Lung (tissue), 12 donors: ENCODE data around the gene BAMBI. TPM values are rescaled to one million over a fixed set of nuclear protein-coding genes. Genes with fewer than 3 reads are reported as not detected.

Experiments used
- ATAC-seq: fragments of 200-7000 bp; cut with Tn5 transposase; one replicate; pipeline ENCODE4 v1.9.1; 2020; ENCODE audit warnings: moderate number of reproducible peaks; ENCODE audit not compliant: insufficient read depth, low FRiP score
- DNase-seq, 3 donors: peaks; one replicate each; pipeline ENCODE4 v3.0.0-alpha.2; 2013 to 2017
- H3K27ac ChIP-seq, 2 donors: one replicate each; pipeline ENCODE4 v1.5.1; 2013; ENCODE audit warnings: mild to moderate bottlenecking in 2 of 2, moderate library complexity in 2 of 2, control low read depth in 1 of 2, inconsistent platforms in 1 of 2, low read depth in 1 of 2, low read length in 1 of 2
- H3K27me3 ChIP-seq, 3 donors: one replicate each; pipeline ENCODE4 v1.5.1; 2013; ENCODE audit warnings: low read length in 2 of 3; ENCODE audit not compliant: control insufficient read depth in 3 of 3, insufficient read depth in 3 of 3
- H3K36me3 ChIP-seq, 4 donors: one replicate each; pipeline ENCODE4 v1.5.1; 2013; ENCODE audit warnings: low read length in 4 of 4, mild to moderate bottlenecking in 1 of 4, moderate library complexity in 1 of 4; ENCODE audit not compliant: control insufficient read depth in 4 of 4, insufficient read depth in 4 of 4
- H3K4me1 ChIP-seq, 5 donors: one replicate each; pipeline ENCODE4 v1.5.1; 2013; ENCODE audit warnings: low read length in 5 of 5, mild to moderate bottlenecking in 2 of 5, moderate library complexity in 1 of 5; ENCODE audit not compliant: control insufficient read depth in 5 of 5, insufficient read depth in 5 of 5
- H3K4me3 ChIP-seq: one replicate; pipeline ENCODE4 v1.5.1; 2013; ENCODE audit warnings: mild to moderate bottlenecking, control low read depth, moderate library complexity
- H3K9ac ChIP-seq, 2 donors: one replicate each; pipeline ENCODE4 v1.5.1; 2013; ENCODE audit warnings: low read length in 2 of 2, control low read depth in 1 of 2; ENCODE audit not compliant: insufficient read depth in 1 of 2
- H3K9me3 ChIP-seq, 4 donors: one replicate each; pipeline ENCODE4 v1.5.1; 2013; ENCODE audit warnings: low read length in 3 of 4, mild to moderate bottlenecking in 1 of 4, moderate library complexity in 1 of 4; ENCODE audit not compliant: control insufficient read depth in 4 of 4, insufficient read depth in 3 of 4
- WGBS, 2 donors: extraction: QIAGEN DNeasy Blood & Tissue Kit; methylation state at CpG; one replicate each; pipeline ENCODE4 v1.1.7; 2013; 5-methylcytosine and 5-hydroxymethylcytosine counted together
- polyA plus RNA-seq, 2 donors: library from polyadenylated mRNA; stranded (reverse); fragments of 200-250 nt; gene quantifications; one replicate each; pipeline ENCODE4 v1.2.1, GENCODE V29; 2013
- total RNA-seq, 2 donors: library from RNA; depleted of rRNA in 1 of 2; stranded (reverse); fragments of >200 nt in 1 of 2; gene quantifications; one replicate each; pipeline ENCODE4 v1.2.1, GENCODE V29; 2014 to 2021
- TF ChIP-seq, protein P1 (sequence below): IDR thresholded peaks from 2 replicates; pipeline ENCODE4 v1.5.1; 2012; ENCODE audit warnings: mild to moderate bottlenecking; ENCODE audit errors: control extremely low read depth, extremely low read depth
- donor health status: control.
- donor health status: control.
- donor health status: Bipolar disorder and iron deficiency.
- donor health status: healthy.
- donor health status: DM: yes; HTN: yes; CAD: no.

The BAMBI gene
- total and polyA plus RNA-seq, 4 donors: 3.1 to 28.3 (median 5.9) TPM

DNA sequence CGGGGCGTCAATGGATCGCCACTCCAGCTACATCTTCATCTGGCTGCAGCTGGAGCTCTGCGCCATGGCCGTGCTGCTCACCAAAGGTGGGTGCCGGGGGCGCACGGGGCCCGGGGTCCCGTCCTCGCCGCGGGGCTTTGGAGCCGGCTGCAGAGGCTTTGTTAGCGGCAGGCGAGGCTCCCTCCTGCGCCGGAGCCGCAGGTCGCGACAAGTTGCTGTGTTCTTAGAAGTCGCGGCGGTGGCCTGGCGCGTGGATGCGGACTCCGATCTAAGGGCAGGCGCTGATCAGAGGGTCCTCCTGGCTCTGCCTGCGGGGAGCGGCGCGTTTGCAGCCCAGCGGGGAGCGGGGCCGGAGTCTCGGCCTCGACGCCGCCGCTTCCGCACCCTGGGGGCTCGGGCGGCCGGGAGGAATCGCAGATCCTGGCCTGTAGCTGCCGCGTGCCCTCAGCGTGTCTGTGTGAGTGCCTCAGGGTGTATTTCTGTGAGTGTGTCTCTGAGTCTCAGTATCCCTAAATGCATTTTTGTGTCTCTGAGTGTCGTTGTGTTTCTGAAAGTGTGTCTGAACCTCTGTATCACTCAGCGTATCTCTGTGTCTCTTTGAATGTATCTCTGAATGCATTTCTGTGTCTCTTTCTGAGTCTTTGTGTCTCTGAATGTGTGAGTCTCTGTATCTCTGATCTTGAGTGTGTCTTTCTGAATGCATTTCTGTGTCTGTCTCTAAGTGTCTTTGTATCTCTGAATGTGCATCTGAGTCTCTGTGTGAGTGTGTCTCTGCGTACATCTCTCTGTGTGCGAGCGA lies 766 bp downstream of the BAMBI start:
- 2 to 3% methylated on average over 54 of the region's 54 CpGs for WGBS, 2 donors
- TF ChIP-seq, protein P1, sequence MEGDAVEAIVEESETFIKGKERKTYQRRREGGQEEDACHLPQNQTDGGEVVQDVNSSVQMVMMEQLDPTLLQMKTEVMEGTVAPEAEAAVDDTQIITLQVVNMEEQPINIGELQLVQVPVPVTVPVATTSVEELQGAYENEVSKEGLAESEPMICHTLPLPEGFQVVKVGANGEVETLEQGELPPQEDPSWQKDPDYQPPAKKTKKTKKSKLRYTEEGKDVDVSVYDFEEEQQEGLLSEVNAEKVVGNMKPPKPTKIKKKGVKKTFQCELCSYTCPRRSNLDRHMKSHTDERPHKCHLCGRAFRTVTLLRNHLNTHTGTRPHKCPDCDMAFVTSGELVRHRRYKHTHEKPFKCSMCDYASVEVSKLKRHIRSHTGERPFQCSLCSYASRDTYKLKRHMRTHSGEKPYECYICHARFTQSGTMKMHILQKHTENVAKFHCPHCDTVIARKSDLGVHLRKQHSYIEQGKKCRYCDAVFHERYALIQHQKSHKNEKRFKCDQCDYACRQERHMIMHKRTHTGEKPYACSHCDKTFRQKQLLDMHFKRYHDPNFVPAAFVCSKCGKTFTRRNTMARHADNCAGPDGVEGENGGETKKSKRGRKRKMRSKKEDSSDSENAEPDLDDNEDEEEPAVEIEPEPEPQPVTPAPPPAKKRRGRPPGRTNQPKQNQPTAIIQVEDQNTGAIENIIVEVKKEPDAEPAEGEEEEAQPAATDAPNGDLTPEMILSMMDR: no peak
- Histone ChIP-seq H3K9ac (peak overlapping the region; percentile 60 to 92), H3K4me1 (peaks cover 0 to 32% (median 3%) of the 10 kb centered on the region in 5 donors), H3K9me3 (no peaks in the 10 kb centered on the region), H3K27me3 (peaks cover 0 to 3% (median 0%) of the 10 kb centered on the region in 3 donors), H3K27ac (peak overlapping the region; percentile 71 to 77), H3K4me3 (peak overlapping the region; percentile 71), H3K36me3 (peaks cover 0 to 36% (median 9%) of the 10 kb centered on the region in 4 donors)
- ATAC-seq (no peak), DNase-seq (peak; percentile 25 to 67 (median 58))

DNA sequence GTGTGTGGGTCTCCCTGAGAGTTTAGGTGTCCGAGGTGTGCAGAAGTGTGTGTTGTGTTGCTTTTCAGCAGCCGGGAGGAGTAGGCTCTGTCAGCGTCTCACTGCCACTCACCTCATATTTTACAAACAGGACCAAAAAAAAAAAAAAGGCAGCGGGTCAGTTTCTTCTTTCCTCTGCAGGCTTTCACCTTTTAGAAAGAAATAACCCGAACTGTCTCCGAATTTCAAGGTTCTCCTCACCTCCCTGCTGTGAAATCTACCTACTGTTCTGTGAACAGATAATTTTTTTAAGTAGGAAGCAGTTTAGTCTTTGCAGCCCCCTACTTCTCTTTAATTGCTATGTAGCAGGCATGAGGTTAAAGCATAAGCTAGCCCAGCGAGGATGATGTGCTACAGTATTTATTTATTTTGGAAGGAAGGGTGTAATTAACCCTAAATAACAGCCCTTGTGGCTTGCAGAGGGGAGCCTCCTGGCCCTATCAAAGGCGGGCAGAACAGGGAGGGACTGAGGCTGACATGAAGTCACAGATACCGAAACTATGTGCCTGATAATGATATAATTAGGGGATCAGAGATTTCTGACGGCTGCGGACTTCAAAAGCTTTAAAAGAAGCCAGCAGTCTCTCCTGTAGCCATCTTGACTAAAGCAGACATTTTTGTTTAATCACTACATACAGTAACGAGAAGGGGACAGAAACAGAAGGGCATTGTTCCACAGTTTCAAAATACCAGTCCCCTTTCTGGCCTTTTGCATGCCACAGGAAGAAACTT lies 1.6 kb downstream of the BAMBI start:
- Histone ChIP-seq H3K27me3 (peaks cover 0 to 3% (median 0%) of the 10 kb centered on the region in 3 donors), H3K4me1 (peaks cover 0 to 36% (median 3%) of the 10 kb centered on the region in 5 donors), H3K4me3 (peak overlapping the region; percentile 71), H3K9ac (peak overlapping the region; percentile 60 to 92), H3K27ac (peak overlapping the region; percentile 71 to 77), H3K9me3 (no peaks in the 10 kb centered on the region), H3K36me3 (peaks cover 0 to 37% (median 11%) of the 10 kb centered on the region in 4 donors)
- TF ChIP-seq, protein P1: no peak
- 17 to 18% methylated on average over 12 of the region's 12 CpGs for WGBS, 2 donors
- DNase-seq (peak; percentile 64 to 86 (median 85)), ATAC-seq (no peak)

DNA sequence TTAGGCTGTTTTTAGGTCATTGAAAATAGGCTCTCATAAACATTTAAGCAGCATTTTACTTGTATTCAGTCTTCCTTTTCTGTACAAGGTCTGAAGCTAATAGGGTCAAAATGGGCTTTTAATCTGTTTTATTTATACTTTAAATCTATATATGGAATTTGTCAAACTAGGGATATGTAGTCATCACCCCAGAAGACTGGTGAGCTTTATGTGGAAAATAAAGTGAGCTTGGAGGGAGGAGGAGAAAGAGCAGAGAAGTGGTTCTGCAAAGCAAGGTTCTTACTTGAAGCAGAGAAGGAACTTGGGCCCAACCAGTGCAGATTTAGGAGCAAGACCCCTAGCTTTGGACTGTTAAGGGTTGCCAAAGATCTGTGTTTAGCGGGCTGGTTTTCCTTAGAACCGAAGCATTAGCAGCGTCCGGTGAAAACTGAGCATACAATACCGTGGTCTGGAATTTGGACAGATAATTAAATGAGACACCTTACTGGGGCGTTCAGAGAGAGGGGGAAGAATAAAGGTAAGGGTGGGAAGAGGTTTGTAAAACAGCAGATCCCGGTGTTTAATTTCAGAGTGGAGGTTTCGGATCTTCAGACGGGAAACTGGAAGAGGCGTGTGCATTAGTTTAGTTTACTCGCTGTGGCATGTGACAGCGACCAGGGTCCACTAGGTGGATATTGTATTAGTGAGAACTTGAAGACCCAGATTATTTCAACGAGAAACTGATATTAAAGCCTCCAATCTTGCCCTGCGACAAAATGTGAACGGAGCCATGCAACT lies 2.4 kb downstream of the BAMBI start:
- Histone ChIP-seq H3K27me3 (peaks cover 0 to 3% (median 0%) of the 10 kb centered on the region in 3 donors), H3K9me3 (no peaks in the 10 kb centered on the region), H3K9ac (peak overlapping the region; percentile 60 to 92), H3K4me1 (peaks cover 0 to 42% (median 6%) of the 10 kb centered on the region in 5 donors), H3K36me3 (peaks cover 0 to 46% (median 14%) of the 10 kb centered on the region in 4 donors), H3K4me3 (peak overlapping the region; percentile 29), H3K27ac (peak overlapping the region; percentile 45 to 65)
- TF ChIP-seq, protein P1: no peak
- DNase-seq (peak; percentile 52 to 75 (median 74)), ATAC-seq (no peak)
- WGBS, 2 donors: 9% methylated on average over 15 of the region's 15 CpGs
